Right lobe of liver (tissue), 6 donors: Measurements from ENCODE around the gene PPP2R5B. TPM values are rescaled to one million over a fixed set of nuclear protein-coding genes. Genes with fewer than 3 reads are reported as not detected.

Source experiments
- ATAC-seq, 4 donors: fragments of 200-7000 bp; cut with Tn5 transposase; one replicate each; pipeline ENCODE4 v1.9.1; 2020; ENCODE audit warnings: mild to moderate bottlenecking in 4 of 4, moderate library complexity in 4 of 4
- DNase-seq, 3 donors: peaks; one replicate each; pipeline ENCODE4 v3.0.0-alpha.2; 2020
- H3K27ac ChIP-seq, 3 donors: fragments of 200-600 bp; one replicate each; pipeline ENCODE4 v1.8.0; 2022
- H3K27me3 ChIP-seq, 2 donors: fragments of 200-600 bp; one replicate each; pipeline ENCODE4 v1.8.0; 2022
- H3K36me3 ChIP-seq, 4 donors: fragments of 200-600 bp; sonication (generic) in 1 of 4; one replicate each; pipeline versions ENCODE4 v1.5.1 to v1.8.0; 2017 to 2022; ENCODE audit warnings: control low read depth in 1 of 4
- H3K4me1 ChIP-seq, 4 donors: fragments of 200-600 bp; sonication (generic) in 1 of 4; one replicate each; pipeline versions ENCODE4 v1.5.1 to v1.8.0; 2017 to 2022; ENCODE audit warnings: control low read depth in 1 of 4
- H3K4me3 ChIP-seq, 3 donors: fragments of 200-600 bp; one replicate each; pipeline ENCODE4 v1.8.0; 2022
- H3K9me3 ChIP-seq, 4 donors: fragments of 200-600 bp; sonication (generic) in 1 of 4; one replicate each; pipeline versions ENCODE4 v1.5.1 to v1.8.0; 2017 to 2022; ENCODE audit warnings: control low read depth in 1 of 4
- CTCF ChIP-seq, 4 donors: fragments of 200-600 bp in 3 of 4; fragments of 450-650 bp in 1 of 4; IDR thresholded peaks; one replicate each; pipeline versions ENCODE4 v1.5.1 to v1.8.0; 2016 to 2022; ENCODE audit warnings: antibody characterized with exemption in 4 of 4, mild to moderate bottlenecking in 2 of 4
- POLR2A ChIP-seq: fragments of 450-650 bp; IDR thresholded peaks from one replicate; pipeline ENCODE4 v1.6.1; 2017; ENCODE audit warnings: antibody characterized with exemption, mild to moderate bottlenecking
- WGBS: methylation state at CpG from one replicate; pipeline ENCODE4 v1.1.6; 2018; ENCODE audit warnings: low coverage, low lambda C conversion rate; ENCODE audit not compliant: insufficient coverage; ENCODE audit errors: missing lambda C conversion rate; 5-methylcytosine and 5-hydroxymethylcytosine counted together
- intact Hi-C, 2 donors: fragments of 100-400 bp; cut with DNase I; formaldehyde crosslinking; loops; one replicate each; pipeline versions ENCODE4 v1.11.2 to v1.14.1; 2022
- total RNA-seq, 6 experiments: library from RNA; depleted of rRNA in 2 of 6; stranded (reverse); fragments of >200 nt in 2 of 6; fragmentation: NEBNext Ultra II Directional in 3 of 6; extraction: Animal tissue kit (Norgen Biotek cat#: 25700) in 3 of 6; gene quantifications; one replicate each; pipeline versions ENCODE4 v1.1.0 to v1.2.4, GENCODE V29; 2016 to 2023
- donor health status: DM: no; HTN: yes; CAD: no.
- donor health status: DM: no; HTN: no; CAD: no.
- donor health status: DM: no; HTN: no; CAD: no.
- donor health status: DM: no; HTN: yes; CAD: no.
- donor health status: DM: no; HTN: yes; CAD: no.

The PPP2R5B gene
- total RNA-seq, 6 experiments from 2014 or later: 6.8 to 12.6 (median 8.9) TPM

- no peak for TF ChIP-seq POLR2A
- TF ChIP-seq CTCF (IDR thresholded peaks at IDR 0.05): no peak
- no peak for DNase-seq
- WGBS: 59% methylated on average over 4 of the region's 4 CpGs
Observed at GRCh38 chr11:64951529-64951928, 27.0 kb downstream of the PPP2R5B start.

GRCh38 chr11:64954201-64954600 lies 29.7 kb downstream of the PPP2R5B start:
- no peaks in the 10 kb centered on the region for H3K9me3 ChIP-seq
- H3K36me3 ChIP-seq: no peaks in the 10 kb centered on the region
- no peak overlapping the region for H3K4me3 ChIP-seq
- 47% methylated on average over 5 of the region's 5 CpGs for WGBS
- no peaks in the 10 kb centered on the region for H3K4me1 ChIP-seq
- DNase-seq (no peak), ATAC-seq (no peak)
- intact Hi-C loops: no loop called here
- H3K27me3 ChIP-seq: no peaks in the 10 kb centered on the region
- H3K27ac ChIP-seq: no peak overlapping the region
- no peak for TF ChIP-seq CTCF (IDR thresholded peaks at IDR 0.05)
- no peak for TF ChIP-seq POLR2A

More at GRCh38 chr11:64951529-64951928, 27.0 kb downstream of the PPP2R5B start:
- H3K9me3 ChIP-seq: no peaks in the 10 kb centered on the region
- no peak for ATAC-seq
- intact Hi-C loops: no loop called here
- H3K27ac ChIP-seq: no peak overlapping the region
- no peaks in the 10 kb centered on the region for H3K4me1 ChIP-seq
- H3K4me3 ChIP-seq: no peak overlapping the region
- H3K27me3 ChIP-seq: no peaks in the 10 kb centered on the region
- H3K36me3 ChIP-seq: no peaks in the 10 kb centered on the region

GRCh38 chr11:64959498-64959897 lies 35.0 kb downstream of the PPP2R5B start:
- intact Hi-C loops: no loop called here
- ATAC-seq (no peak), DNase-seq (no peak)
- Histone ChIP-seq H3K4me1 (no peaks in the 10 kb centered on the region), H3K36me3 (no peaks in the 10 kb centered on the region), H3K27ac (no peak overlapping the region), H3K9me3 (no peaks in the 10 kb centered on the region), H3K4me3 (no peak overlapping the region), H3K27me3 (no peaks in the 10 kb centered on the region)
- WGBS: 52% methylated on average over 3 of the region's 3 CpGs
- no peak for TF ChIP-seq POLR2A
- no peak for TF ChIP-seq CTCF (IDR thresholded peaks at IDR 0.05)

- H3K27ac ChIP-seq: no peak overlapping the region
- no peaks in the 10 kb centered on the region for H3K4me1 ChIP-seq
- H3K36me3 ChIP-seq: no peaks in the 10 kb centered on the region
- intact Hi-C loops: no loop called here
- no peaks in the 10 kb centered on the region for H3K27me3 ChIP-seq
- no peak for ATAC-seq
- no peak for DNase-seq
- no peaks in the 10 kb centered on the region for H3K9me3 ChIP-seq
- H3K4me3 ChIP-seq: no peak overlapping the region
- TF ChIP-seq POLR2A (no peak), CTCF (IDR thresholded peaks at IDR 0.05) (no peak)
- WGBS: 49% methylated on average over 4 of the region's 4 CpGs
Observed at GRCh38 chr11:64960719-64961118, 36.2 kb downstream of the PPP2R5B start.

- WGBS: 48% methylated on average over 2 of the region's 5 CpGs
- Histone ChIP-seq H3K27me3 (no peaks in the 10 kb centered on the region), H3K4me1 (no peaks in the 10 kb centered on the region), H3K27ac (no peak overlapping the region), H3K4me3 (no peak overlapping the region), H3K9me3 (no peaks in the 10 kb centered on the region), H3K36me3 (no peaks in the 10 kb centered on the region)
- ATAC-seq (no peak), DNase-seq (no peak)
- intact Hi-C loops: no loop called here
- no peak for TF ChIP-seq POLR2A
- no peak for TF ChIP-seq CTCF (IDR thresholded peaks at IDR 0.05)
Observed at GRCh38 chr11:64963072-64963631, 38.7 kb downstream of the PPP2R5B start.
